Activated T-cell treated with anti-CD3 and anti-CD28 coated beads, Interleukin-2, amount 50 U/mL, for 1 hour (primary cell): Measurements from ENCODE around the gene CSAD.
A peak's percentile ranks its signal among the peaks of the same experiment; 100 is the strongest.

Experiments used
- DNase-seq: peaks from one replicate; pipeline ENCODE4 v3.0.0-alpha.2; 2020

CSAD gene

GRCh38 chr12:53198486-53199110, 17.9 kb upstream of the CSAD start:
- DNase-seq: peak; percentile 38

- peak; percentile 18 for DNase-seq
These were observed 16.4 kb upstream of the CSAD start for GRCh38 chr12:53197011-53197640.

- peak; percentile 10 for DNase-seq
These were observed 15.8 kb upstream of the CSAD start for GRCh38 chr12:53196486-53196885.

- peak; percentile 14 for DNase-seq
These were observed 15.0 kb upstream of the CSAD start for GRCh38 chr12:53195516-53196420.

DNA sequence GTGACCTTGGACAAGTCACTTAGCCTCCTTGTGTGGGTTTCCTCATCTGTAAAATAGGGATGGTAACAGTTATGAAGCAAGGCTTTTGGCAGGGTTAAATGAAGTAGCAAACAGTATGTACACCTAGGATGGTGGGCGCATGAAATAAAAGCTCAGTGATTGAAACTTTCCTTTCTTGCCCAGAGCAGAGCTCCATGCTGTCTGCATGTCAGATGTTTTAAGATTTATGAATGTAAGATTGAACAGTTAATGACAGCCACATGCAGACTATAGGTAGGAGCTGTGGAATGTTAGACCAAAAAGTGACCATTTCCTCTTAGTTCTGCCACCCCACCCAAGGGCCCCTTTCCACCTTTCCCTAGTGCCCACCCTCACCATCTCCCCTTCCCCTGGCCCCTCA, 14.2 kb upstream of the CSAD start:
- no peak for DNase-seq

GRCh38 chr12:53193985-53194716, 13.4 kb upstream of the CSAD start:
- peak; percentile 9 for DNase-seq

DNA sequence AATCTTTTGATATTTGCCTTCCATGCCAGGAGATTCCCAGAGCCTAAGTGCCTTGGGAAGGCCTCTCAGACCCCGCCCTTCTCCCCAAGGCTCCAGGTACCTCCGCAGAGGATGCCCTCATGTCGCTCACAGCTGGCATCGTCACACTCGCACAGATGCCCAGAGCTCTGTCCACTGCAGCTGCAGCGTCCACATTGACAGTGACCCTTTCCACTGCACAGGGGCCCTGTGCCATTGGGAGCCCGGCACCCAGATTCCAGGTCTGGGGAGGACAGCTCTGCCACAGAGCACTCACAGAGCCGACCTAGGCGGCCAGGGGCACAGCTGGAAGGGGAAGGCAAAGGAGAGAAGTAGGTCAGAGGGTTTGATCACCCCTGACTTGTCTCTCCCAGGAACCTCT, 12.3 kb upstream of the CSAD start:
- DNase-seq: peak; percentile 1

- peak; percentile 18 for DNase-seq
These were observed 11.9 kb upstream of the CSAD start for GRCh38 chr12:53192531-53193021.

- peak; percentile 13 for DNase-seq
These were observed 11.3 kb upstream of the CSAD start for GRCh38 chr12:53191885-53192530.

DNA sequence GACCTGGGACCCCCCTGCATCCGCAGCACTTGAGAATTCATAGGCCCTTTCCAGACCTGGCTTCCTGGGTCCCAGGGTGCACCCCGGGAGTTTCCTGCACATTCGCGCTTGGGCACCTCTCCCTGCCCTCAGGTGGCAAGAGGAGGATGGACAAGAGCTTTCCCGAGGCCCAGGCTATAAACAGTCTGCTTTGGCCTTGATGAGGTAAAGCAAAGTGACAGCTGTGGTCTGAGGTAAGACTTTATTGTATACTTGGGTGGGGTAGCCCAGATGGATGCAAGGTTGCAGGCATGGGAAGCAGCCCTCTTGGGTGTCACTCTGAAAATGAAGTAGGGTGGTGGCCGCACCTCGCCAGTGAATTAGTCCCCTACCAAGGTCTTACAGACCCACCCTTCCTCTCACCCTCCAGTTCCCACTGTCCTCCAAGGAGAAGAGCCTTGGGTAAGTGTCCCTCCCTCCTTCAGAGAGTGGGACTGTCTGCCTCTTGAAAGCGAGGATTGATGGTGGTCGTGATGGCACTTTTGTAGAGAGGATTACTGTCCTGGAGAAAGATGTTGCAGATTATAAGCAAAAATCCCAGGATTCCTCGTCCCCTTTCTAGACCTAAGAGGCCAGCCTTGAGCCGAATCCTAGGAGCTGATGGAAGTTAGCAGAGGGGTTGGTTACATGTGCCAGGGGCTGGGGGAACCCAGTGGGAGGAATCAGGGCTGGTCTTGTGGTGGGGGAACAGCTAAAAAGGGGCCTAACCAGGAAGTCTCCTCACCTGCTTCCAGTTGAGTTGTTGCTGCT, 10.6 kb upstream of the CSAD start:
- DNase-seq: peak; percentile 12

- peak; percentile 66 for DNase-seq
These were observed 9.5 kb upstream of the CSAD start for GRCh38 chr12:53190108-53190729.

DNA sequence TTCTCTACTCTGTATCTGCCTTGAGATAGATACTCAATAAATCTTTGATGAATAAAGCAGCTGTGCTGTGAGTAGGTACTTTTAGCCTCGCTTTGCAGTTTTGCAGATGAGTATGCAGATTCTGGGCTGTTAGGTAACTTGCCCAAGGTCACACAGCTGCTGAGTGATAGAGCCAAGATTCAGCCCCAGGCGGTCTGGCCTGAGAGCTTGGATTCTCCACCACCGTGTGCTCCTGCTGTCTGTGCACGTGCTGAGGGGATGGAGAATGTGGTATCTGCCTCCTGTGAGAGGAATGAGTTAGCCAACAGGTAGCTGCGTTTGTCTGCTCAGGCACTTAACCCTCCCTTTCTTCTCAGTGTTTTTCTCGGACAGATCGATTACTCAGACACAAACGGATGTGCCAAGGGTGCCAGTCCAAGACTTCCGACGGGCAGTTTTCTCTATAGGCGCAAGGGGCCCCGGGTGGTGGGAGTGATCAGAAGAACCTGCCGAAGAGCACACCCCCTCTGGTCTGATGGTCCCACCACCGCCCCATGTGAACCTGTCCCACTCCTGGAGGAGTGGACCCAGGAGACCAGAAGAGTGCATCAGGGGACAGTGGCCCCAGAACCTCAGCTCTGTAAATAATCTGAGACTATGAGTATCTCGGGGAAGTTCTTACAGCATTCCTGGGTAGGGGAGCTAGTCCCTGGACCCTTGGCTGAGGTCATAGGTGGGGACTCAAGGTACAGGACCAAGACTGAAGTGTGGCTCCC, 6.6 kb upstream of the CSAD start:
- DNase-seq: peak; percentile 8

DNA sequence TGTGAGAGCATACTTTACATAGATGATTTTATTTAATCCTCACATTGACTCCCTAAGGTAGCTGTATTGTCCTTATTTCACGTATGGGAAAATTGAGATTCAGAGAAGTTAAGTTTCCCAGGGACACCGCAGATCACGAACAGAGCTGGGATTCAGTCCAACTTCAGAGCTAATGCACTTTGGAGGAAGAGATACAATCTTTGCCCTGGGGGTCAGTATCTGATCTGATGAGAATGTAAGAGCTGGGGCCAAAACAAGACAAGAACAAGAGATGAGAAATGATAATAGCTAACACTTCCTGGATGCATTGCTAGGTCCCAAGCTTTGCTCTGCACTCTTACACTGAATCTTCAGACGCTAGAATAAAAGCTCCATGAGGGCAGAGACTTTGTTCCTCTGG, 6.0 kb upstream of the CSAD start:
- DNase-seq: no peak

DNA sequence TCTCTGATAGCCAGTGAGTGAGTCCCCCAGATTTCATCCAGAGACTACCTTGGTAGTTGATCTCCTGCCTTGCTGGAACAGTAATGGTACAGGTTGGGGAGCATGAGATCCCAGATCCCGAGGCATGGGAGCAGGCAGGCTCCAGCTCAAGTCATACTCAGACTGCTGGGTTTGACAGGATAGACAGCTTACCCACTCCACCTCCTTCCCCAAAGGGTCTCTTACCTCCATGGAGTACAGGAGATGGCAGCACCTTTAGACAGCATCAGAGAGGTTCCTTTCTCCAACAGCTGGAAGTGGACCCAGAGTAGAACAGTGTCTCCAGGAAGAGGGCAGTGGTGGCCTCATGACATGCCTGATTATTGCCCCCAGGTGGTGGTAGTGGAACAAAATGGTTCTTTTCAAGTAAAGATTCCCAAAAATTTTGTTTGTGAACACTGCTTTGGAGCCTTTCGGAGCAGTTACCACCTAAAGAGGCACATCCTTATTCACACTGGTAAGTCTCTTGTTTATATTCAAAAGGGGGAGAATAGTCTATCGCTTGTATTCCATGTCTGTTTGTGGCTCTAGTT, 4.9 kb upstream of the CSAD start:
- peak; percentile 5 for DNase-seq

DNA sequence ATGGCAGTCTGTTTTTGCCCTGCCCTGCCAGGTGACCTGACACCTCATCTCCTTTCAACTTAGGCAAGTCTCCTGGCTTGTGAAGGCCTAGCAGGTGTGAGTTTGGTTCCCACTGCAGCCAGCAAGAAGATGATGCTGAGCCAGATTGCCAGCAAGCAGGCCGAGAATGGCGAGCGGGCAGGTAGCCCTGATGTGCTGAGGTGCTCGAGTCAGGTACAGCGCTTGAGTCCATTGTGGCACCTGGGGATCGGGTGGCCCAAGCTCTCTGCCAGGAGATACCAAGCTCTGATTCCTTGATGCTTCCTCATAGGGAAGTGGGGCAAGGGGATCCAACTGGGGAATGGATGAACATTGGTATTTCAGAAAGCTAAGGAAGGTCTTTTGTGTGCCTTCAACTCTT, 4.1 kb upstream of the CSAD start:
- DNase-seq: peak; percentile 16

DNA sequence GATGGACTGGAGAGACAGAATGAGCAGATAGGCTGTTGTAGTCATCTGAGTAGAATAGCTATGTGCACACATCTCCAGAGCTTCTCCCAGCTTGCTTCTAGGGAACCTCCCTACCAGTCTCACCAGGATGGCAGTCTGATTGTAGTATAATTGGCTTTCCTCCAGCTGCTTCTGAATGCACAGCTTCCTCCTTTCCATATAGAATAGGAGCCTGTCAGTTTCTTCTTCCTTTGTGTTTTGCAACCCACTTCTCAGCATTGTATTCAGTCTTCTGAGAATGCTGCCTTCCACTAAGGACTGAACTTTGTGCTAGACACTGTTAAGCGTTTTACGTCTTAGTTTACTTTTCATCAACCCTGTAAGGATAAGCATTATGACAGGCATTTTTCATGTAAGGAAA, 2.2 kb upstream of the CSAD start:
- DNase-seq: no peak

GRCh38 chr12:53181935-53182334, 1.2 kb upstream of the CSAD start:
- DNase-seq: peak; percentile 8

GRCh38 chr12:53180931-53181645, 363 bp upstream of the CSAD start:
- DNase-seq: no peak

GRCh38 chr12:53179687-53180219, 972 bp downstream of the CSAD start:
- no peak for DNase-seq
